H1 (cell line): ENCODE data around the gene EEF1A2. TPM values are rescaled to one million over a fixed set of nuclear protein-coding genes. Genes with fewer than 3 reads are reported as not detected.

Source experiments
- ZNF274 ChIP-seq: IDR thresholded peaks from 2 replicates; pipeline ENCODE4 v1.7.0; 2012; ENCODE audit warnings: low read length, borderline replicate concordance; ENCODE audit errors: extremely low read depth
- polyA plus RNA-seq, 7 experiments: library from polyadenylated mRNA; depleted of rRNA in 3 of 7; stranded (reverse) in 5 of 7; unstranded in 2 of 7; fragments of >200 nt in 5 of 7; fragments of 200-250 nt in 2 of 7; gene quantifications; 1 replicate in 5 of 7; 2 replicates in 1 of 7; 4 replicates in 1 of 7; pipeline versions ENCODE4 v1.2.1 to v1.2.3, GENCODE V29; 2011 to 2013; ENCODE audit warnings: missing spikeins in 2 of 7, mixed read lengths in 2 of 7
- total RNA-seq: library from RNA; stranded (reverse); fragmentation: NEBNext Ultra II Directional; extraction: Animal tissue kit (Norgen Biotek cat#: 25700); gene quantifications from 2 replicates; pipeline ENCODE4 v1.2.1, GENCODE V29; 2021

Gene EEF1A2
- total and polyA plus RNA-seq, 2 of the 8 experiments (the other 6 are each of a cell fraction or from before 2014, with no cell fraction given) = 7.4 to 25.8 TPM

DNA sequence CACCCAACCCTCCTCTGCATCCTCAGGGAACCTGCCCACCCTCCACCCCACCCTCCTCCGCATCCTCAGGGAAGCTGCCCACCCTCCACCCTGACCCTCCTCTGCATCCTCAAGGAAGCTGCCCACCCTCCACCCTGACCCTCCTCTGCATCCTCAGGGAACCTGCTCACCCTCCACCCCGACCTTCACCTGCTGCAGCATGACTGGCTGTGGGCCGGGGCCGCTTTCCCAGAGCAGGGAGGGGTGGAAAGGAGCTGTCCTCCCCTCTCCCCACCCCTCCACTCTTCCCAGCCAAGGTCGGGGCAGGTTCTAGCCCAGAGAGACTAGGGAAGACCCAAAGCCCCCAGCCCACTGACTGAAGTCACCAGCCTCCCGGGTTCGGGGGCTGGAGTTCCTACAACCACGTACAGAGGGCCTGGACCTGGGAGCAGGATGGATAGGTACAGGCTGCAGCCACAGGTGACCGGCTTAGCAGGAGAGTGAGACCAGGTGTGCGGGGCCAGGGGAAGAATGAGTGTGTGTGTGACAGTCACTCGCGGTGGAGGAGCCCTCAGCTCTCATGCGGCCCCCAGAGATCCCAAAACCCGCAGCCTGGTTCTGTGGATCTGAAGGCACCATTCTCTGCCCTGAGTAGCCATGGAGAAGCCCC is 11.6 kb downstream of the EEF1A2 start (continued):
- no peak for TF ChIP-seq ZNF274
